ENCODE data around the gene SLC26A5. TPM values are rescaled to one million over a fixed set of nuclear protein-coding genes. Genes with fewer than 3 reads are reported as not detected.

The SLC26A5 gene
- total RNA-seq, 1 experiment from 2014 or later: not detected

DNA sequence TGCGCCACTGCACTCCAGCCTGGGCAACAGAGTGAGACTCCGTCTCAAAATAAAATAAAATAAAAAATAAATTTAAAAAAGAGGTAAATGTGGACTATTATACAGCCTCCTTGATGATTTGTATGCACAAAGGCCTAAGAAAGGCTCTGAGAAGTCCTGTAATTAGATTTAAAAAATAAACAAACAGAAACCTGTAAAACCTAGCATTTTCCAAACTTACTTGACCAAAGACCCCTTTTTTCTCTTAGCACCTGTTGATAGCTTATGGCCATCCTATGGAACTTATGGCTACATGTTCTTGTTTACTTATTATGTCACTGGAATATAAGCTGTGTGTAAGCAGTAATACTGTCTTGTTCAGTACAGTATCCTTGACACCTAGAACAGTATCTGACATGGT, 107.1 kb downstream of the SLC26A5 start:
- Histone ChIP-seq H3K27me3 (ENCODE audit: low read length) (no peaks in the 10 kb centered on the region), H4K20me1 (ENCODE audit: insufficient read depth, low read depth, low read length) (peaks cover 5% of the 10 kb centered on the region; the same call in 1 of the 2 replicates), H3K9me3 (ENCODE audit: low read length) (no peaks in the 10 kb centered on the region), H3K9ac (ENCODE audit: low read length) (no peak overlapping the region), H3K79me2 (ENCODE audit: low read length) (peaks cover 88% of the 10 kb centered on the region), H3K27ac (ENCODE audit: low read length) (no peak overlapping the region), H2AFZ (ENCODE audit: low read length) (no peak overlapping the region), H3K4me1 (ENCODE audit: low read length) (peaks cover 8% of the 10 kb centered on the region), H3K36me3 (ENCODE audit: insufficient read depth, low read length) (peaks cover 57% of the 10 kb centered on the region), H3K4me2 (ENCODE audit: low read depth, low read length, poor library complexity, severe bottlenecking) (no peak overlapping the region), H3K4me3 (ENCODE audit: low read length) (no peak overlapping the region), H3K9me2 (replicated peaks; ENCODE audit: insufficient read depth, low read length) (no peaks in the 10 kb centered on the region)
- DNase-seq: peak; percentile 37

DNA sequence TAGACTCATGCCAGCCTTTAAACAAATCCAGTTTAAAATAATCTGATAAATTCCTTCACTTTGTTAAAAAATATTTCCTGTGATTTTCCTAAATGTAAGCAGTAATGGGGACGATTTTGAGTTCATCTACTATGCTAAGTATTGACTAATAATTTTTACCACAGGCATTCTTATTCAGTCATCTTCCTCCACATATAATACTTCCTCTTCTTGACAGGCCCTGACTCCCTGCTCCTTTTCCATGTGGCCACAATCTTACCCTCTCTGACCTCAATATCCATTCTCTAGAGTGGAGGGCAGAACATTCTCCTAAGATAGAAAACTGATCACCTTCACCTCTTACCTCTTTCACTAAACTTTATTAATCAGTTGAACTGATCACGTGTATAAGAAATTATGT, 109.2 kb downstream of the SLC26A5 start:
- Histone ChIP-seq H3K4me3 (ENCODE audit: low read length) (no peak overlapping the region), H3K9me2 (replicated peaks; ENCODE audit: insufficient read depth, low read length) (no peaks in the 10 kb centered on the region), H3K9ac (ENCODE audit: low read length) (no peak overlapping the region), H3K4me2 (ENCODE audit: low read depth, low read length, poor library complexity, severe bottlenecking) (no peak overlapping the region), H3K4me1 (ENCODE audit: low read length) (no peaks in the 10 kb centered on the region), H3K36me3 (ENCODE audit: insufficient read depth, low read length) (peaks cover 63% of the 10 kb centered on the region), H3K27ac (ENCODE audit: low read length) (no peak overlapping the region), H3K27me3 (ENCODE audit: low read length) (no peaks in the 10 kb centered on the region), H2AFZ (ENCODE audit: low read length) (no peak overlapping the region), H3K9me3 (ENCODE audit: low read length) (no peaks in the 10 kb centered on the region), H3K79me2 (ENCODE audit: low read length) (peaks cover 89% of the 10 kb centered on the region), H4K20me1 (ENCODE audit: insufficient read depth, low read depth, low read length) (peaks cover 5% of the 10 kb centered on the region; the same call in 1 of the 2 replicates)
- no peak for DNase-seq

DNA sequence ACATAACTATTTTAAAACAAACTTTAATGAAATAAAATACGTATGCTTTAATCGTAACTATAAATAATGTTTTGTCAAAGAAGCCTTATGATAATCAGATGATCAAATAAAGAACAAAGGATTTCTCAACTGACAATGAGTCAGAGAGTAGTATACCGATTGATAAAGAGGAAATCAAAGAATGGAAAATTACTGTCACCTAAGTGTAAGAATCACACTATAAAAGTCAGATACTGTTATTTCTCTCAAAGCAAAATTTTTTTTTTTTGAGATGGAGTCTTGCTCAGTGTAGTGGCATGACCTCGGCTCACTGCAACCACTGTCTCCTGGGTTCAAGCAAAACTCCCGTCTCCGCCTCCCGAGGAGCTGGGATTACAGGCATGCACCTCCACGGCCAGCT, 120.3 kb downstream of the SLC26A5 start:
- Histone ChIP-seq H3K27me3 (ENCODE audit: low read length) (no peaks in the 10 kb centered on the region), H3K9me3 (ENCODE audit: low read length) (no peaks in the 10 kb centered on the region), H3K79me2 (ENCODE audit: low read length) (peaks cover 56% of the 10 kb centered on the region), H3K36me3 (ENCODE audit: insufficient read depth, low read length) (peaks cover 66% of the 10 kb centered on the region), H3K27ac (ENCODE audit: low read length) (no peak overlapping the region), H4K20me1 (ENCODE audit: insufficient read depth, low read depth, low read length) (no peaks in the 10 kb centered on the region; the same call in 1 of the 2 replicates), H2AFZ (ENCODE audit: low read length) (no peak overlapping the region), H3K4me3 (ENCODE audit: low read length) (no peak overlapping the region), H3K9me2 (replicated peaks; ENCODE audit: insufficient read depth, low read length) (no peaks in the 10 kb centered on the region), H3K4me2 (ENCODE audit: low read depth, low read length, poor library complexity, severe bottlenecking) (no peak overlapping the region), H3K9ac (ENCODE audit: low read length) (no peak overlapping the region), H3K4me1 (ENCODE audit: low read length) (no peaks in the 10 kb centered on the region)
- DNase-seq: no peak

Small RNA genes within 50 kb of the gene (small RNA-seq; reads per million reads assigned to genes)
- gene RF00019 (not detected), gene RPS29P16 (1.7 reads per million, percentile 46 among the genes with 10 or more reads in this experiment)

Other genes starting within 250 kb of the SLC26A5 start
- gene PMPCB, start 148.8 kb downstream of the SLC26A5 start, total RNA-seq (2014; rRNA removed; shearing (Covaris generic); ENCODE audit: low replicate concordance): 74.6 and 117 TPM in 2 replicates
- gene DNAJC2, start 101.4 kb downstream of the SLC26A5 start, total RNA-seq (2014; rRNA removed; shearing (Covaris generic); ENCODE audit: low replicate concordance): 24.7 and 29.7 TPM in 2 replicates
- 69.4 and 107 TPM in 2 replicates for gene PSMC2, start 98.6 kb downstream of the SLC26A5 start, total RNA-seq (2014; rRNA removed; shearing (Covaris generic); ENCODE audit: low replicate concordance)